HG03066 (cell line): ENCODE measurements around the gene GMPR.

Source experiments
- ATAC-seq: cut with Tn5 transposase; IDR thresholded peaks from one replicate; pipeline ENCODE4 v1.9.1; 2021; ENCODE audit warnings: low read depth; ENCODE audit not compliant: unreplicated experiment

Gene GMPR

DNA sequence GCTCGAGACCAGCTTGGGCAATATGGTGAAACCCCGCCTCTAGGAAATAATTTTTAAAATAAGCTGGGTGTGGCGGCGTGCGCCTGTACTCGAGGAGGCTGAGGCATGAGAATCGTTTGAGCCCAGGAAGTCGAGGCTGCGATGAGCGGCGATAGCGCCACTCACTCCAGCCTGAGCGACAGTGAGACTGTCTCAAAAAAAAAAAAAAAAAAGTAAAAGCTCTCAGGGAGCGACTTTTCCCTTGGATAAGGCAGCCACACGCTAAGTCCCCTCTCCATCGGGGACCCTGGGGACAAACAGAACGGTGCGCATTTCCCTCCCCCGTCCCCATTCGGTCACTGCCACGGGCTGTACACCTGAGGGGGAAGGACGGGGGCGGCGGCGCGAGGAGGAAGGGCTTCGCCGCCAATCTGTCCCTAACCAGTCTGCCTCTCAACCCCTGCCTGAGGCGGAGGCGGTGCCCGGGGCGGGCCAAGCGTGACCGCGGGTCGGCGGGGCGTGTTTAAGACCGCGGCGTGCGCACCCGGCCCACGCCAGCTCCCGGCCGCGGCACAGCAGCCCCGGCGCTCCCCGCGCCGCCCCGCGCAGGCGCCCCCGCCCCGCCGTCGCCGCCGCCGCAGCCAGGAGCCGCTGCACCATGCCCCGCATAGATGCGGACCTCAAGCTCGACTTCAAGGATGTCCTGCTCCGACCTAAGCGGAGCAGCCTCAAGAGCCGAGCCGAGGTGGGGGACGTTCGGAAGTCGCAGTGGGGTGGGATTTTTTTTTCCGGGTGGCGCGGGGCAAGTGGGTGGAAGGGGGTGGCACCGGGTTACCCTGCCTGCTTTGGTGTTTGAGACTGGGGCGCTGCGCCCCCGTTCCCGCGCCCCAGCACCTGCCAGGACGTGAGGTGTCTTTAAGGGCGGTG, at the start of gene GMPR:
GMPR (plus strand) TSS at position 531 of the 906 bp plus-strand sequence; CDS start at position 638, 107 bp downstream.
- ATAC-seq, result peak; percentile 66

DNA sequence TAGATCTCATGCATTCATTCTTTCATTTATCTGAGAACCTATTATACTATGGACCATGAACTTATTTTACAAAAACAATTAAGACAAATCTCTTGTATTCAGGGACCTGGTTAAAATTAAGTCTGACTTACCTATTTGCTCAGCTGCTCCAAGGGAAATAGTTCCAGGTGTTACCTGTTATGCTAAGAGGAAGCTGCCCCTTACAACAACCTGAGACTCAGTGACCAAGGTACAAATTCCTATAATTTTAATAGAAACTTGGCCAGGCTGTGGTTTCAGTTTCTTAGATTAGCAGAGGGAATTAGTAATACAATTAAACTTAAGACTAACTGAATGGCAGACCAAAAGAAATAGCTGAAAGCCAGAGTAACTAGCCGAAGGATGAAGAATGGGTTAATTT, 48.2 kb upstream of the GMPR start:
- no peak for ATAC-seq

DNA sequence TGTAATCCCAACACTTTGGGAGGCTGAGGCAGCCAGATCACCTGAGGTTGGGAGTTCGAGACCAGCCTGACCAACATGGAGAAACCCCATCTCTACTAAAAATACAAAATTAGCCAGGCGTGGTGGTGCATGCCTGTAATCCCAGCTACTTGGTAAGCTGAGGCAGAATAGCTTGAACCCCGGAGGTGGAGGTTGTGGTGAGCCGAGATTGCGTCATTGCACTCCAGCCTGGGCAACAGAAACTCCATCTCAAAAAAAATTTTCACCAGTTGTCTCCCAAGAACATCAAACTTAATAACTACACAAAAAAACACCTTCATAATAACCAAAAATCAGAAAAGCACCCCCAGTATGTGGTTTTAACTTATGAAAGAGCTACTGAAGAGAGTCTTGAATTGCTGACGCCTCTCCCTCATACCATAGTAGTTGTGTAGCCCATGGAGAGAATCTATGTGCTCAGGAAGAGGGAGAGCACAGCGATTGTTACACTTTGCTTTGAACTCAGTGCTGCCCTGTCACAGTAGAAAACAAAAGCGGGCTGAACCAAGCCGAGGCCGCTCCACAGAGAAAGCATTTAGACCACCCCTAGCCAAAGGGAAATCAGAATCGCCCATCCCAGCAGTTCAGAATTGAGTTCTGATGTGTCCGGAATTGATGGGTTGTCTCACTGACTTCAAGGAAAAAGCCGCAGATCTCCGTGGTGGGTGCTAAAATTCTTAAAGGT, 42.0 kb upstream of the GMPR start:
- ATAC-seq, result no peak

DNA sequence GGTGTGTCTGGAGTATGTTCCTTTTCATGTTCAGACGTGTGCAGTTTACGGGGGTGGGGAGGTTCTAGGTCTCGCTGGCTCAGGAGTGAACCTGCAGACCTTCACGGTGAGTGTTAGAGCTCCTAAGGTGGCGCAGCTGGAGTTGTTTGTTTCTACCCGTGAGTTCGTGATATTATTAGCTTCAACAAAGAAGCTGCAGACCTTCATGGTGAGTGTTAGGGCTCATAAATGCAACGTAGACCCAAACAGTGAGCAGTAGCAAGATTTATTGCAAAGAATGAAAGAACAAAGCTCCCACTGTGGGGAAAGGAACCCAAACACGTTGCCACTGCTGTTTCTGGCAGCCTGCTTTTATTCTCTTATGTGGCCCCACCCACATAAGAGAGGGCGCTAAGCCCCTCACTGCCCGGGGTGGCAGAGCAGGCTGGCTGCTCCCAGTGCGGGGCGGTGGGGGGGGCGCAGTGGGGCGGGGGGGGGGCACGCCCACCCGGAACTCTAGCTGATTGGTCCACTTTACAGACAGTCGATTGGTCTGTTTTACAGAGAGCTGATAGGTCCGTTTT, 41.3 kb upstream of the GMPR start:
- no peak for ATAC-seq

DNA sequence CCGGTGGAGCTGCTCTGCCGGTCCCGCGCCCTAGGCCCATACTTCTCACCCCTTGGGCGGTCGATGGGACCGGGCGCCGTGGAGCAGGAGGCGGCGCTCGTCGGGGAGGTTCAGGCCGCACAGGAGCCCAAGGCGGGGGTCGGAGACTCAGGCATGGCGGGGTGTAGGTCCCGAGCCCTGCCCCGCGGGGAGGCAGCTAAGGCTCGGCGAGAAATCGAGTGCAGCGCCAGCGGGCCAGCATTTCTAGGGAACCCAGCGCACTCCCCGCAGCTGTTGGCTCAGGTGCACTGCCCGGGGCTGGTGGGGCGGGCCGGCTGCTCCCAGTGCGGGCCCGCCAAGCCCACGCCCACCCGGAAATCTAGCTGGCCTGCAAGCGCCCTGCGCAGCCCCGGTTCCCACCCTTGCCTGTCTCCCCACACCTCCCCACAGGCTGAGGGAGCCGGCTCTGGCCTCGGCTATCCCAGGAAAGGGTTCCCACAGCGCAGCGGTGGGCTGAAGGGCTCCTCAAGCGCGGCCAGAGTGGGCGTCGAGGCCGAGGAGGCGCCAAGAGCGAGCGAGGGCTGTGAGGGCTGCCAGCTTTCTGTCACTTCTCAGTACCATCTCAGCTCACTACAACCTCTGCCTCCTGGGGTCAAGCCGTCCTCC, 40.2 kb upstream of the GMPR start:
- ATAC-seq, result no peak

DNA sequence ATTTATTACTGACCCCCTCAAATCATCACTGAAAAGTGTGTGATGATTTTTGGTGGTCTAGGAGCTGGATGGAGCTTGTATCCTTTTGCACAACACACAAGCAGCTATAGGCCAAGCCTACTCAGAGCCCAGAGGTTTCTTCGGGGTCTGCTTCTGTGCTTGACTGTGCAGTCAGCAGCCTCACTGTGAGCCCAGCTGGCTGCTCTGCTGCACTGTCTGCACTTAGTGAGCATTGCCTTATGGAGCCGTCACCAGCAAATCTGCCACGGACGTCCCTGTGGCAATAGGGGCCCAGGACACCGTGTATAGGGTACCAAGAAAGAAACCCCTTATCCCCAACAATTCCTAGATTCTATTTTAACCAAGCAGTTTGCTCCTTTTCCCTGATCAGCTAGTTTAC, 38.6 kb upstream of the GMPR start:
- ATAC-seq, result no peak

DNA sequence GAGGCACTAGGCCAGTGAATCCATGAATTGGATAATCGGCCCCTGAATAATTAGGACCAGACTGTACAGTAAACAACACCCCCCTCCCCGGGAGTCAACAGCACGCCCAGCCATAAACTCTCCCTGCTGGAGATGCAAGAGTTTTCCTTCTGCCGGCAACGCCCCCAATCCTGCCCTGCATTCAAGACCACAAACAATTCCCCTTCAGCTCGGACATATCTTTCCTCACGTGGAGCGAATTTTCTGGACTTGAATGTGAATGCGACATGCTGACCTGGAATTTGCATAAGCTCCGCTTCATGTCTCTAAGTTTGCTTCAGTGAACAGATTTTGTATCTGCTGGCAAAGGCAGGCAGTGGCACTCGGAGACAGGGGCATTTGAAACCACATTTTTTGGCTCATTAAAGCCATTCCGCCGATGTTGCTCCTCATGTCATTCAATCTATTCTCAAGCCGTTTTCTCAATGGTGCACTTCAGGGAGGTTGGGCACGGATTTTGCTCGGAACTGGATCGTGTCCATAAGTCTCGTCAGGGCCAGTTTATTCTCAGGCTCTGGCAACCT, 38.0 kb upstream of the GMPR start:
- ATAC-seq, result no peak

DNA sequence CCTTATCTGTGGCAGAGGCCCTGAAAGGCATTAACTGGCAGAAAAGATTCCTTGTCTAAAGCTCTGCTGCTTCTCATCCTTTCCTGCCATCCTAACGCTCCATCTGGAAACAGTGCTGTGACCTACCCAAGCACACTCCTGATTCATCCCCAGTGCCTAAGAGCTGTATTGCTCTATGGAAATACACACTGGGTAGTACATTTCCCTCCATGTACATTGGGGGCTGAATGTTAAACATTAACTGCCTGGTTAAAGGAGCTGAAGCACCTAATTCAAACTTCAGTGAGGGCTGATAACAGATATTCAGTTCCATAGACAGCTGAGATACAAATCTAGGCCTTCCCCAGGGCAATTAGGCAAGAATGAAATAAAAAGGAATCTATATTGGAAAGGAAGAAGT, 36.7 kb upstream of the GMPR start:
- no peak for ATAC-seq

DNA sequence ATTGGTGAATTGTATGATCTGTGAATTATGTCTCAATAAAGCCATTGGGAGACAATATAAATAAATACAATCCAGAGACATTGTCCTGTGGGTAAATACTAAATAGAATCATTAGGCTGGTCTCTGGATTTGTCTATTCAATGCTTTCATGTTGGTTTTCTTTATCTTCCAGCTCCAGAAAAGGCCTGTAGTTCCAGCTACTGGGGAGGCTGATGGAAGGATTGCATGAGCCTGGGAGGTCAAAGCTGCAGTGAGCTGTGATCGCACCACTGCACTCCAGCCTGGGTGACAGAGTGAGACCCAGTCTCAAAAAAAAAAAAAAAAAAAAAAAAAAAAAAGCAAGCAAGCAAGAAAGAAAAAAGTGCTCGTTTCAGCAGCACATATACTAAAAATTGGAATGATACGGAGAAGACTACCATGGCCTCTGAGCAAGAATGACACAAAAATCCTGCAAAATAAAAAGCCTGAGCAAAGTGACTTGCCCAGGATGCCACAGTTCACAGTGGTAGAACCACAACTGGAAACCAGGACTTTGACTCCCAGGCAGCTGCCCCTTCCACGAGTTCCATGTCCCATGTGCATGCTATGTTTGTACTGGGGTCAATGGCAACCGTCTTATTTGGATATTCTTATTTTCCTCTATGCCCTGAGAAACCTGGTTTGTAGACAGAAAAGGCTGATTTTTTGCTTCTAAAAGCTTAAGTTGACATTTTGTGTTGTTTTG, 33.6 kb upstream of the GMPR start:
- ATAC-seq, result peak; percentile 24

DNA sequence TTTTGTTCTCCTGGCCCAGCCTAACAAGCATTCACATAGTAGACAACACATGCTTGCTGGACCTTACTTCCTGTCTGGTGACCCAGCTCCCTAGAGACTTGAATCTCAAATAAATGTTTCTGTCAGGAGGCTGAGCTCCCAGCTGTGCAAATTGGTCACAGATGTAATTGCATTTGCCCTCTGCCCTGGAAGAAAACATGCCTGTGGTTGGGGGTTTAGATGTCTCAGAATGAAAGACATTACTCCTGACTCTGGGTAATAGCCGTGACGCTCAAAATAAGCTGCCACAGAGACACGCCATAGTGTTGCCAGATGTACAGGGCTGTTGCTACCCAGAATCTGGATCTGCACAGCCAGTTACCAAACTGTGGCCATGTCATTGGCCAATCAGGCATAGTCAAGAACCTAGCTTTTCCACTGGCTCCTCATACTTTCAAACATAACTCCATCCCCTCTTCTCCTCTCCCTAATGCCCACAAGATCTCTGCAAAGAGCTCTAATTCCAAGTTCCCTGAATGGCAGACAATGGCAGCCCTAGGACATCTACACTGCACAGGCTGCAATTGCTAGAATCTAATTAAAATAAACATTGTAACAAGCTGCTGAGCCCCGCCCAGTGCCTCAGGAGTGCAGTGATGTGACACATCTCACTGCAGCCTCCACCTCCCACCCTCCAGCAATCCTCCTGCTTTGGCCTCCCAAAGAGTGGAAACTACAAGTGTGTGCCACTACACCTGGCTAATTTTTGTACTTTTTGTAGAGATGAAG, 32.8 kb upstream of the GMPR start:
- peak; percentile 92 for ATAC-seq

DNA sequence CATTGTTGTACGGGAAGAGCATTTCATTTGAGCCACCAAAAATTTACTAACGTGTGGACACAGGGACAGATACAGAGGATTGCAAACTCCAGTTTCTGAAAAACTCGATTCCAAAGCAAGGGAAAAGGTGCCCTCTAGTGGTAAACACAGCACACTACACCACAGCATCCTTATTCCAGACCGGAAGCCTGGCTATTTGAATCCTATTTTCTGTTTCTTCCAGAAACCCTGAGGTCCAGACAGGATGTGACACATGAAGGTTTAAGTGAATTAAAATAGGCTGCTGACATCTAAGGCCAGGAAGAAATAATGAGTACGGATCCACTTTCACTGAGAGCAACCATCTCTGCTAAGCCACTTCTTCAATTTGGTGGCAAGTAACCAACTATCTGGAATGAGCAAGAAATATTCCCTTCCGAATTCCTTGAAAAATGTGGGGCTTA, 31.8 kb upstream of the GMPR start:
- ATAC-seq, result no peak

DNA sequence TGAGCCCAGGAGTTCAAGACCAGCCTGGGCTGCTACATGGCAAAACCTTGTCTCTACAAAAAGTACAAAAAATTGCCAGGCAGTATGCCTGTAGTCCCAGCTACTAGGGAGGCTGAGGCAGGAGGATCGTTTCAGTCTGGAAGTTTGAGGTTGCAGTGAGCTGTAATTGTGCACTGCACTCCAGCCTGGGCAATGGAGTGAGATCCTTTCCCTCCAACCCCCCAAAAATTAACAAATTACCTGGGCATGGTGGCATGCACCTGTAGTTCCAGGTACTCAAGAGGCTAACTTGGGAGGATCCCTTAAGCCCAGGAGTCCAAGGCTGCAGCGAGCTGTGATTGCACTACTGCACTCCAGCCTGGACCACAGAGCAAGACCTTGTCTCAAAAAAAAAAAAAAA, 29.4 kb upstream of the GMPR start:
- no peak for ATAC-seq

DNA sequence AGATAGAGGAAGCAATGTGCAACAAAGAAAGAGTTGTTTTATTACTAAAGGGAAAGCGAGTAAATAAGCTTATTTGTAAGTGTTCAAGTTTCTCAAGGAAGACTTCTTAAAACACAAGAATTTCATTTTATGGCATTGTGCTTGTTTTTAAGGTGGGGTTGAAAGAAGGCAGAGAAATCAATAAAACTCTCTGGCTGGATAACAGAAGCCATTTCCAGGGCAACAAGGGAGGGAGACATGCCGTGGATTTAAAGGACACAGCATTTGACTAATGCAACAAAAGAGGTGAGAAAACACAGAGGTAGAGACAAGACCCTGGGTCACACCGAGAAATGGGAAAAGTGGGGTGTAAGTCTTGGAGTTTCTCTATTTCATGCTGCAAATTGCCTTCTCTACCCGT, 28.8 kb upstream of the GMPR start:
- ATAC-seq, result no peak

DNA sequence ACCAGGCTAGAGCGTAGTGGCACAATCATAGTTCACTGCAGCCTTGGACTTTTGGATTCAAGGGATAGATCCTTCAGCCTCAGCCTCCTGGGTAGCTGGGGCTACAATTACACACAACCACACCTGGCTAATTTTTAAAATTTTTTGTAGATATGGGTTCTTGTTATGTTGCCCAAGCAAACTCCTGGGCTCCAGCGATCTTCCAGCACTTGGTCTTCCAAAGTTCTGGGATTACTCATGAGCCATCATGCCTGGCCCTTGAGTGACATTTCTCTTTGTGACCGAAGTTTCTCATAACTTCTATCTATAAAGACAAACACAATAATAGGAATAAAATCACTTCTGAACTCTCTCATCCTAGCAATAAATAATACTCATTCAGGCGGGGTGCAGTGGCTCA, 26.1 kb upstream of the GMPR start:
- ATAC-seq, result no peak

DNA sequence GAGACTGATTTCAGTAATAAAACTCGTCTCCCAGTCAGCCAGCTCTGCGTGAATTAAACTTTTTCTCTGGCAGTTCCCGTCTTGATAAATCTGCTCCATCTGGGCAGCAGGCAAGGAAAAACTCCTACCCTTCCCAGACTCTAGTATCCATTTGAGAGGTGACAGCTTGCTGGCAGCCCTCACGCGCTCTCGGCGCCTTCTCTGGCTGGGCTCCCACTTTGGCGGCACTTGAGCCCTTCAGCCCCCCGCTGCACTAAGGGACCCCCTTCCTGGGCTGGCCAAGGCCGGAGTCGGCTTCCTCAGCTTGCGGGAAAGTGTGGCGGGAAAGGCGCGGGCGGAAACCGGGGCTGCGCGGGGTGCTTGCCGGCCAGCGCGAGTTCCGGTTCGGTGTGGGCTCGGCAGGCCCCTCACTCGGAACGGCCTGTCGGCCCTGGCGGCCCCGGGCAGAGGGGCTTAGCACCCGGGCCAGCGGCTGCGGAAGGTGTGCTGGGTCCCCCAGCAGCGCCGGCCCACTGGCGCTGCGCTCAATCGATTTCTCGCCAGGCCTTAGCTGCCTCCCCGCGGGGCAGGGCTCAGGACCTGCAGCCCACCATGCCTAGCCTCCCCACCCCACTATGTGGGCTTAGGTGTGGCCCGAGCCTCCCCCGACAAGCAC, 21.8 kb upstream of the GMPR start:
- ATAC-seq, result no peak

DNA sequence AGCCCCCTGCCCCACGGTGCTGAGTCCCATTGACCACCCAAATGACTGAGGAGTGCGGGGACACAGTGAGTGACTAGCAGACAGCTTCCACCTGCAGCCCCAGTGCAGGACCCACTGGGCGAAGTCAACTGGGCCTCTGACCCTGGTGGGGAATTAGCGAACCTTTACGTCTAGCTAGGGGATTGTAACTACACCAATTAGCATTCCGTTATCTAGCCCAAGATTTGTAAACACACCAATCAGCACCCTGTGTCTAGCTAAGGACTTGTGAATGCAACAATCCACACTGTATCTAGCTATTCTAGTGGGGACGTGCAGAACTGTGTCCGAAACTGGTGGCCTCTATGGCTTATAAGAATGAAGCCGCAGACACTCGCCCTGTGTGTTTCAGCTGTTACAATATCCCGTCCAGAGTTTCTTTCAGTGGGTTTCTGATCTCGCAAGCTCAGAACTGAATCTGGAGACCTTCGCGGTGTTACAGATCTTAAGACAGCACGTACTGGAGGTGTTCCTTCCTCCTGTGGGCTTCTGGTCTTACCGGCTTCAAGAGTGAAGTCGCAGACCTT, 21.1 kb upstream of the GMPR start:
- no peak for ATAC-seq

DNA sequence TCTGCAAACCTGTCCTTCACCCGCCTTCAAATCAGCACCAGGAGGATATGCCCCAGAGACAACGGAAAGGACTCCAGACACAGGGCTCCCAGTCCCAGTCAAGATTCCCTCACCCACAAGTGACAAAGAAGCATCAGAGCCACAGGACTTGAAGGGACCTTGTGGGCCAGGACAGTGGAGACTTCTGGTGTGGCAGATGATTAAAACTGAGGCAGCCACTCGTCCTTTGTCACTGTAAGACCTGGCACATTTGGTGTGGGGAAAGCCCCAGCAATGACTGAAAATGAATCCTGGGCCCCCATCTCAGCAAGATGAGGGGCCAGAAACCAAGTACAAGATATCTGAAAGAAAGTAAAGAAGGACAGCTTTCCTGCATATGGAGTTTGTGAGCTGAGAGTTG, 15.6 kb upstream of the GMPR start:
- ATAC-seq, result no peak

DNA sequence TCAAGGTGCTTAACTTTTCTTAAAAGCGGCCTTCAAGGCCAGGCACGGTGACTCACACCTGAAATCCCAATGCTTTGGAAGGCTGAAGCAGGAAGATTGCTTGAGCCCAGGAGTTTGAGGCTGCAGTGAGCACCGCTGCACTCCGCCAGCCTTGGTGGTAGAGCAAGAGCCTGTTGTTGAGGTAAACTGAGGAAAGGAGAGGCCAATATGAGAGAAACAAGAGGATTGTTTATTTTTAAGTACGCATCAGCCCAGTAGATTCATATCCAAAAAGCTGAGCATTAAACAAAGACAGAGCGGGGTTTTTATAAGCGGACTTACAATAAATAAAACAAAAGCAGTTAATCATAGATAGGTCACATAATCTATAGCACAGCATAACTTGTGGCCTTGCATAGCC, 15.0 kb upstream of the GMPR start:
- ATAC-seq, result no peak

DNA sequence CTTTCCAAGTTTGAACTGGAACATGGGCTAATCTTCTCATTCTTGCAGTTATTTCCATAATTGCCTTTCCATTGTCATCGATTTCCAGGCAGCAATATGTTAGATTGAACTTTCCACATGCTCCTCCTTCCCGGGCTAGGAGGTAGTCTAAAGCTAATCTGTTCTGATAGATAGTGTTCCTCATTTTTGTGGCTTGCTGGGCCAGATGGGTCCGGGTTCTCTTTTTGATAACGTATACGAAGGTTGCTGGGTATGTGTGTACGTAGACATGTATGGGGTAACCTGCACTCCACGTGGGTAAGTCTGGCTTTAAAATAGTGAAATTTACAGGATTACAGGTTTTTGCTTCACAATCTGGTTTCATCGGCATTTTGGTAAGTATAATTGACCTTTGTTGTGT, 14.0 kb upstream of the GMPR start:
- ATAC-seq, result no peak
